ENCODE data around the gene RBM19. TPM values are rescaled to one million over a fixed set of nuclear protein-coding genes. Genes with fewer than 3 reads are reported as not detected.

RBM19 gene
- total RNA-seq, 1 experiment from 2014 or later: 47.2 TPM

DNA sequence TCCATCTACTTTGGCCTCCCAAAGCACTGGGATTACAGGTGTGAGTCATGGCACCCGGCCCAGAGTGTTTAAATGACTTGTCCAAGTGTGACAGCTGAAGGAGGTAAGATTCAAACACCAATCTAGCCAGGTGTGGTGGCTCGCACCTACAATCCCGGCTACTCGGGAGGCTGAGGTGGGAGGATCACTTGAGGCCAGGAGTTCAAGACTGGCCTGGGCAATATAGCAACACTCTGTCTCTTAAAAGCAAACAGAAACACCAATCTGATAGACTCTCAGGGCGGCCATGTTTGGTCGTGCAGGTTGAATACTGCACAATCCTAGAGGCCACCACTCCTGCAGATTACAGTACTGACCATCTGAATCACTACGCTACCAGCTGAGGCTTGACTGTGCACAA lies 68.7 kb downstream of the RBM19 start:
- no TSS peak for BruUV-seq (replicated peaks)
- CTCF ChIA-PET: no interaction called here
- intact Hi-C loops (cut with micrococcal nuclease; ENCODE audit: unreplicated experiment): no loop called here
- Mint-ChIP-seq H3K4me3 (ENCODE audit: low read depth, unreplicated experiment) (no peak overlapping the region), H3K4me1 (ENCODE audit: low read depth, unreplicated experiment) (no peaks in the 10 kb centered on the region), H3K27me3 (ENCODE audit: unreplicated experiment) (no peaks in the 10 kb centered on the region), H3K36me3 (ENCODE audit: insufficient read depth, unreplicated experiment) (no peaks in the 10 kb centered on the region), H3K9me3 (ENCODE audit: low read depth, unreplicated experiment) (no peaks in the 10 kb centered on the region), H3K27ac (ENCODE audit: unreplicated experiment) (no peak overlapping the region)
- no peak for DNase-seq
- TF ChIP-seq, protein P1, sequence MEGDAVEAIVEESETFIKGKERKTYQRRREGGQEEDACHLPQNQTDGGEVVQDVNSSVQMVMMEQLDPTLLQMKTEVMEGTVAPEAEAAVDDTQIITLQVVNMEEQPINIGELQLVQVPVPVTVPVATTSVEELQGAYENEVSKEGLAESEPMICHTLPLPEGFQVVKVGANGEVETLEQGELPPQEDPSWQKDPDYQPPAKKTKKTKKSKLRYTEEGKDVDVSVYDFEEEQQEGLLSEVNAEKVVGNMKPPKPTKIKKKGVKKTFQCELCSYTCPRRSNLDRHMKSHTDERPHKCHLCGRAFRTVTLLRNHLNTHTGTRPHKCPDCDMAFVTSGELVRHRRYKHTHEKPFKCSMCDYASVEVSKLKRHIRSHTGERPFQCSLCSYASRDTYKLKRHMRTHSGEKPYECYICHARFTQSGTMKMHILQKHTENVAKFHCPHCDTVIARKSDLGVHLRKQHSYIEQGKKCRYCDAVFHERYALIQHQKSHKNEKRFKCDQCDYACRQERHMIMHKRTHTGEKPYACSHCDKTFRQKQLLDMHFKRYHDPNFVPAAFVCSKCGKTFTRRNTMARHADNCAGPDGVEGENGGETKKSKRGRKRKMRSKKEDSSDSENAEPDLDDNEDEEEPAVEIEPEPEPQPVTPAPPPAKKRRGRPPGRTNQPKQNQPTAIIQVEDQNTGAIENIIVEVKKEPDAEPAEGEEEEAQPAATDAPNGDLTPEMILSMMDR (IDR thresholded peaks at IDR 0.05; ENCODE audit: unreplicated experiment): no peak

DNA sequence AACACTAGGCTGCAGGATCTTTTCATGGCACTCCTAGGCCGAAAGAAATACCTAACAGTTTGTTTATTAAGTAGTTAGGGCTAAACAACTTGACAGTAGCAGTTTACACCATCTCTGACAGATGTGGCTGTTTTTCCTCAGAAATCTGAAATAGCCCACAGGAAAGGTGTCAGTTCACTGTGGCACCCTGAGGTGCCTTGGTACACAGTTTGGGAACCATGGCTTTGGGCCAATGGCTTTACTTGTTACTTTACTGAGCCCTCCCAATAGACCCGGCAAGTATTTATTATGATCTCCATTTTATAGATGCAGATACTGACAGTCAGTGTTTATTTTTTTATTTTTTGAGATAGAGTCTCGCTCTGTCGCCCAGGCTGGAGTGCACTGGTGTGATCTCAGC lies 69.3 kb downstream of the RBM19 start:
- TF ChIP-seq, protein P1 (IDR thresholded peaks at IDR 0.05; ENCODE audit: unreplicated experiment): no peak
- DNase-seq: no peak
- CTCF ChIA-PET: no interaction called here
- Mint-ChIP-seq H3K27me3 (ENCODE audit: unreplicated experiment) (no peaks in the 10 kb centered on the region), H3K9me3 (ENCODE audit: low read depth, unreplicated experiment) (no peaks in the 10 kb centered on the region), H3K27ac (ENCODE audit: unreplicated experiment) (no peak overlapping the region), H3K4me3 (ENCODE audit: low read depth, unreplicated experiment) (no peak overlapping the region), H3K36me3 (ENCODE audit: insufficient read depth, unreplicated experiment) (no peaks in the 10 kb centered on the region), H3K4me1 (ENCODE audit: low read depth, unreplicated experiment) (no peaks in the 10 kb centered on the region)
- no TSS peak for BruUV-seq (replicated peaks)
- intact Hi-C loops (cut with micrococcal nuclease; ENCODE audit: unreplicated experiment): no loop called here

DNA sequence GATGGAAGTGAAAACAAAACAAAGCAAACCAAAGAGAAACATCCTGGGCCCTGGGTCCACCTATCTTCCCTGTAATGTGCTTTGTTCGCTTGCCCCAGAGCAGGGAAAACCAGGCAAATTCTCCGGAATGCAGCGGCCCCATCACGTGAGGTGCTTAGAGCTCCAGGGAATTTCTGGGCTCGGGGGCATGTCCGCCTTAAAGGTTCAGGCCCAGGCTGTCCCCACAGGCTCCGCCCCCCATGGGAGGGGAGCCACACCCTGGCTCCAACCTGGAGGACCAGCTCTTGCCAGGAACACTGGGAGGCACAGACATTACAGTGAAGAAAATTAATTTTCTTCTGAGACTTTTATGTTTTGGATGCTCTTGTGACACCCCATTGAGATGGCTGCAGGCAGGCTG lies 69.9 kb downstream of the RBM19 start:
- no peaks in the 10 kb centered on the region for H3K9me3 Mint-ChIP-seq (ENCODE audit: low read depth, unreplicated experiment)

DNA sequence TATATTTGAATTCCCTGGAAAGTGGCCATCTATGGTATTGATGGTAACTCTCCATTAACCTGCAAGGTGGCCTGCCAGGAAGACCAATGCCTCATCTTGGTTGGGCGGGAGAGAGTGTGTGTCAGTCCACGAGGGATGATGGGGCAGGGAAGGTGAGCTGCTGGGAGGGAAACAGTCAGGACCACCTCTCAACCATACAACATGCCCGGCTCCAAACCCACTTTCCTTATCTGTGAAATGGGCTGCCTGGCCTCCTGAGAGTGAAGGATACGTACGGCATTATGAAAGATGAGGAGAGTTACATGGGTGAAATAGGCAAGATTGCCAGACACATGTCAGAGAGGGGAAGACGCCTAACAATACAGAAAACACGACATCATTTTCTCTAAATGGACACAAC lies 70.9 kb downstream of the RBM19 start:
- Mint-ChIP-seq H3K36me3 (ENCODE audit: insufficient read depth, unreplicated experiment) (no peaks in the 10 kb centered on the region), H3K27me3 (ENCODE audit: unreplicated experiment) (no peaks in the 10 kb centered on the region), H3K4me3 (ENCODE audit: low read depth, unreplicated experiment) (no peak overlapping the region), H3K27ac (ENCODE audit: unreplicated experiment) (no peak overlapping the region), H3K9me3 (ENCODE audit: low read depth, unreplicated experiment) (no peaks in the 10 kb centered on the region), H3K4me1 (ENCODE audit: low read depth, unreplicated experiment) (no peaks in the 10 kb centered on the region)
- intact Hi-C loops (cut with micrococcal nuclease; ENCODE audit: unreplicated experiment): no loop called here
- CTCF ChIA-PET: interaction anchor here (0.6 kb wide), 1 partner anchor 48 kb away, joined by 3 read pairs; no protein-coding TSS in a partner anchor
- BruUV-seq (replicated peaks): no TSS peak
- no peak for DNase-seq
- TF ChIP-seq, protein P1 (IDR thresholded peaks at IDR 0.05; ENCODE audit: unreplicated experiment): no peak

More for the DNA sequence above, 69.9 kb downstream of the RBM19 start:
- Mint-ChIP-seq H3K4me1 (ENCODE audit: low read depth, unreplicated experiment) (no peaks in the 10 kb centered on the region), H3K27me3 (ENCODE audit: unreplicated experiment) (no peaks in the 10 kb centered on the region), H3K36me3 (ENCODE audit: insufficient read depth, unreplicated experiment) (no peaks in the 10 kb centered on the region), H3K4me3 (ENCODE audit: low read depth, unreplicated experiment) (no peak overlapping the region), H3K27ac (ENCODE audit: unreplicated experiment) (no peak overlapping the region)
- CTCF ChIA-PET: no interaction called here
- BruUV-seq (replicated peaks): no TSS peak
- TF ChIP-seq, protein P1 (IDR thresholded peaks at IDR 0.05; ENCODE audit: unreplicated experiment): no peak
- no peak for DNase-seq
- intact Hi-C loops (cut with micrococcal nuclease; ENCODE audit: unreplicated experiment): no loop called here

Measured in Calu3 (cell line).